Liver (tissue), 9 donors: ENCODE data around the gene B3GNT2. TPM values are rescaled to one million over a fixed set of nuclear protein-coding genes. Genes with fewer than 3 reads are reported as not detected.
A peak's percentile ranks its signal among the peaks of the same experiment; 100 is the strongest.

Experiments used
- DNase-seq: peaks from one replicate; pipeline ENCODE4 v3.0.0-alpha.2; 2017; ENCODE audit warnings: low spot score
- H3K27ac ChIP-seq, 2 donors: one replicate each; pipeline ENCODE4 v1.7.0; 2013; ENCODE audit warnings: inconsistent platforms in 2 of 2, low read length in 2 of 2, control low read depth in 1 of 2, low read depth in 1 of 2, mild to moderate bottlenecking in 1 of 2
- H3K27me3 ChIP-seq, 4 donors: one replicate each; pipeline versions ENCODE4 v1.6.1 to v1.7.0; 2013; ENCODE audit warnings: low read length in 3 of 4, inconsistent platforms in 1 of 4, mild to moderate bottlenecking in 1 of 4, moderate library complexity in 1 of 4; ENCODE audit not compliant: control insufficient read depth in 4 of 4, insufficient read depth in 4 of 4
- H3K36me3 ChIP-seq, 4 donors: one replicate each; pipeline versions ENCODE4 v1.6.1 to v1.7.0; 2013; ENCODE audit warnings: low read length in 3 of 4, mild to moderate bottlenecking in 3 of 4, low read depth in 1 of 4, moderate library complexity in 1 of 4; ENCODE audit not compliant: control insufficient read depth in 4 of 4, insufficient read depth in 3 of 4
- H3K4me1 ChIP-seq, 4 donors: one replicate each; pipeline versions ENCODE4 v1.6.1 to v1.7.0; 2013; ENCODE audit warnings: low read length in 3 of 4, mild to moderate bottlenecking in 3 of 4, moderate library complexity in 1 of 4; ENCODE audit not compliant: control insufficient read depth in 4 of 4, insufficient read depth in 4 of 4
- H3K4me3 ChIP-seq, 3 donors: one replicate each; pipeline versions ENCODE4 v1.6.1 to v1.7.0; 2013; ENCODE audit warnings: low read length in 3 of 3, control low read depth in 1 of 3, low read depth in 1 of 3, mild to moderate bottlenecking in 1 of 3
- H3K9ac ChIP-seq, 2 donors: one replicate each; pipeline ENCODE4 v1.7.0; 2013; ENCODE audit warnings: low read length in 2 of 2, mild to moderate bottlenecking in 2 of 2, moderate library complexity in 2 of 2, control low read depth in 1 of 2, low read depth in 1 of 2
- H3K9me3 ChIP-seq, 4 donors: one replicate each; pipeline versions ENCODE4 v1.6.1 to v1.7.0; 2013; ENCODE audit warnings: low read length in 3 of 4; ENCODE audit not compliant: control insufficient read depth in 4 of 4
- ATF3 ChIP-seq: IDR thresholded peaks from 2 replicates; pipeline ENCODE4 v1.6.1; 2016; ENCODE audit warnings: antibody characterized with exemption
- CTCF ChIP-seq: fragments of 150-350 bp; IDR thresholded peaks from 2 replicates; pipeline ENCODE4 v1.5.1; 2017; ENCODE audit warnings: improper control_type of control experiment, low read depth, low read length; ENCODE audit not compliant: missing input control
- EGR1 ChIP-seq, 2 donors: IDR thresholded peaks; 2 replicates each; pipeline ENCODE4 v1.6.1; 2016 to 2018; ENCODE audit warnings: antibody characterized with exemption in 2 of 2, low read depth in 2 of 2
- FOXA1 ChIP-seq: IDR thresholded peaks from 2 replicates; pipeline ENCODE4 v1.6.1; 2016; ENCODE audit warnings: antibody characterized with exemption
- FOXA2 ChIP-seq: IDR thresholded peaks from 2 replicates; pipeline ENCODE4 v1.6.1; 2016; ENCODE audit warnings: antibody characterized with exemption
- GABPA ChIP-seq, 2 donors: IDR thresholded peaks in 1 of 2; conservative IDR thresholded peaks in 1 of 2; 2 replicates each; pipeline ENCODE4 v1.6.1; 2016; ENCODE audit warnings: antibody characterized with exemption in 2 of 2, mild to moderate bottlenecking in 1 of 2, moderate library complexity in 1 of 2
- HNF4A ChIP-seq, 2 donors: conservative IDR thresholded peaks; 2 replicates each; pipeline ENCODE4 v1.6.1; 2016; ENCODE audit warnings: antibody characterized with exemption in 2 of 2, mild to moderate bottlenecking in 2 of 2
- HNF4G ChIP-seq: IDR thresholded peaks from 2 replicates; pipeline ENCODE4 v1.6.1; 2016; ENCODE audit warnings: antibody characterized with exemption
- JUND ChIP-seq, 2 donors: IDR thresholded peaks; 2 replicates each; pipeline ENCODE4 v1.6.1; 2016; ENCODE audit warnings: antibody characterized with exemption in 2 of 2
- MAX ChIP-seq: IDR thresholded peaks from 2 replicates; pipeline ENCODE4 v1.6.1; 2016; ENCODE audit warnings: antibody characterized with exemption
- NR2F2 ChIP-seq: IDR thresholded peaks from 2 replicates; pipeline ENCODE4 v1.6.1; 2016; ENCODE audit warnings: antibody characterized with exemption
- RAD21 ChIP-seq, 2 donors: IDR thresholded peaks; 2 replicates each; pipeline ENCODE4 v1.6.1; 2016; ENCODE audit warnings: antibody characterized with exemption in 2 of 2, mild to moderate bottlenecking in 2 of 2
- REST ChIP-seq: IDR thresholded peaks from 2 replicates; pipeline ENCODE4 v1.6.1; 2016; ENCODE audit warnings: antibody characterized with exemption, mild to moderate bottlenecking
- RXRA ChIP-seq, 2 donors: IDR thresholded peaks; 2 replicates each; pipeline ENCODE4 v1.6.1; 2017 to 2018; ENCODE audit warnings: antibody characterized with exemption in 2 of 2, mild to moderate bottlenecking in 1 of 2
- SP1 ChIP-seq: IDR thresholded peaks from 2 replicates; pipeline ENCODE4 v1.6.1; 2018; ENCODE audit warnings: antibody characterized with exemption, mild to moderate bottlenecking
- TAF1 ChIP-seq: conservative IDR thresholded peaks from 2 replicates; pipeline ENCODE4 v1.6.1; 2016; ENCODE audit warnings: antibody characterized with exemption, mild to moderate bottlenecking
- YY1 ChIP-seq: IDR thresholded peaks from 2 replicates; pipeline ENCODE4 v1.6.1; 2016; ENCODE audit warnings: antibody characterized with exemption, mild to moderate bottlenecking
- ZBTB33 ChIP-seq: IDR thresholded peaks from 2 replicates; pipeline ENCODE4 v1.6.1; 2016; ENCODE audit warnings: antibody characterized with exemption
- WGBS: extraction: QIAGEN DNeasy Blood & Tissue Kit; methylation state at CpG from one replicate; pipeline ENCODE4 v1.1.7; 2013; 5-methylcytosine and 5-hydroxymethylcytosine counted together
- polyA plus RNA-seq, 2 donors: library from polyadenylated mRNA; stranded (reverse) in 1 of 2; unstranded in 1 of 2; fragments of 200-250 nt in 1 of 2; fragments of >200 nt in 1 of 2; fragmentation: Nextera tagmentation in 1 of 2; extraction: Ambion mirVana in 1 of 2; gene quantifications; one replicate each; pipeline versions ENCODE4 v1.2.1 to v1.2.3, GENCODE V29; 2013 to 2015
- total RNA-seq, 2 donors: library from RNA; depleted of rRNA; stranded (reverse); fragments of >200 nt; gene quantifications; one replicate each; pipeline ENCODE4 v1.2.3, GENCODE V29; 2014
- donor health status: healthy.
- donor health status: healthy.
- donor health status: healthy.
- donor health status: healthy.
- donor health status: healthy.

Gene B3GNT2
- total and polyA plus RNA-seq, 4 donors, result 6.4 to 20.2 (median 14.2) TPM

GRCh38 chr2:62188416-62188815 lies 7.5 kb upstream of the B3GNT2 start:
- no peak for DNase-seq
- 35% methylated on average over 3 of the region's 3 CpGs for WGBS
- H3K4me3 ChIP-seq, result no peak overlapping the region
- H3K9me3 ChIP-seq, result no peaks in the 10 kb centered on the region
- H3K4me1 ChIP-seq, result peaks cover 2 to 46% (median 28%) of the 10 kb centered on the region in 4 donors
- no peaks in the 10 kb centered on the region for H3K27me3 ChIP-seq
- TF ChIP-seq YY1, result peak; percentile 26
- TF ChIP-seq ATF3, result no peak
- no peak for TF ChIP-seq EGR1 (IDR thresholded peaks at IDR 0.05; ENCODE audit: low read depth in 2 of 2)
- peak; percentile 91 to 98 for TF ChIP-seq HNF4A (conservative IDR thresholded peaks at IDR 0.05)
- no peak for TF ChIP-seq FOXA2
- peak; percentile 22 for TF ChIP-seq ZBTB33
- no peak for TF ChIP-seq SP1
- TF ChIP-seq REST, result peak; percentile 33
- no peak for TF ChIP-seq MAX
- peak in 1 of 2 donors; percentile 71 for TF ChIP-seq JUND (IDR thresholded peaks at IDR 0.05)
- peak; percentile 58 for TF ChIP-seq HNF4G
- no peak for TF ChIP-seq CTCF
- peak; percentile 27 to 77 for TF ChIP-seq RXRA (IDR thresholded peaks at IDR 0.05)
- no peak for TF ChIP-seq NR2F2
- TF ChIP-seq RAD21 (IDR thresholded peaks at IDR 0.05), result peak; percentile 5 to 25
- TF ChIP-seq TAF1, result no peak
- no peak for TF ChIP-seq GABPA (IDR thresholded peaks at IDR 0.05 in 1 of 2, conservative IDR thresholded peaks at IDR 0.05 in 1 of 2)
- no peak for TF ChIP-seq FOXA1
- no peaks in the 10 kb centered on the region for H3K36me3 ChIP-seq
- peak overlapping the region; percentile 33 to 41 for H3K27ac ChIP-seq
- no peak overlapping the region for H3K9ac ChIP-seq
